Activated T-cell treated with anti-CD3 and anti-CD28 coated beads for 4 hours (primary cell): ENCODE data around the gene CLCA2.

Experiments used
- DNase-seq: peaks from one replicate; pipeline ENCODE4 v3.0.0-alpha.2; 2020

The CLCA2 gene

GRCh38 chr1:86429835-86430234 lies 5.9 kb downstream of the CLCA2 start:
- DNase-seq = no peak

- DNase-seq = no peak
Measured at GRCh38 chr1:86430376-86430775, 6.4 kb downstream of the CLCA2 start.

GRCh38 chr1:86434059-86434458 lies 10.1 kb downstream of the CLCA2 start:
- DNase-seq = no peak

GRCh38 chr1:86435327-86435726 lies 11.4 kb downstream of the CLCA2 start:
- no peak for DNase-seq

GRCh38 chr1:86436041-86436440 lies 12.1 kb downstream of the CLCA2 start:
- no peak for DNase-seq

GRCh38 chr1:86441581-86441980 lies 17.6 kb downstream of the CLCA2 start:
- DNase-seq = no peak

- DNase-seq = no peak
Measured at GRCh38 chr1:86441997-86442396, 18.0 kb downstream of the CLCA2 start.

GRCh38 chr1:86445919-86446318 lies 21.9 kb downstream of the CLCA2 start:
- no peak for DNase-seq

- DNase-seq = no peak
Measured at GRCh38 chr1:86447198-86447790, 23.3 kb downstream of the CLCA2 start.

- DNase-seq = no peak
Measured at GRCh38 chr1:86448670-86449069, 24.7 kb downstream of the CLCA2 start.

GRCh38 chr1:86449103-86449502 lies 25.1 kb downstream of the CLCA2 start:
- DNase-seq = no peak

GRCh38 chr1:86450847-86451246 lies 26.9 kb downstream of the CLCA2 start:
- DNase-seq = no peak

- no peak for DNase-seq
Measured at GRCh38 chr1:86453664-86454063, 29.7 kb downstream of the CLCA2 start.

- no peak for DNase-seq
Measured at GRCh38 chr1:86455073-86455472, 31.1 kb downstream of the CLCA2 start.

- no peak for DNase-seq
Measured at GRCh38 chr1:86460998-86461397, 37.0 kb downstream of the CLCA2 start.

GRCh38 chr1:86461482-86461881 lies 37.5 kb downstream of the CLCA2 start:
- no peak for DNase-seq

- DNase-seq = no peak
Measured at GRCh38 chr1:86464819-86465218, 40.8 kb downstream of the CLCA2 start.

GRCh38 chr1:86466109-86466844 lies 42.3 kb downstream of the CLCA2 start:
- no peak for DNase-seq

- DNase-seq = no peak
Measured at GRCh38 chr1:86466986-86467385, 43.0 kb downstream of the CLCA2 start.

GRCh38 chr1:86468501-86468977 lies 44.6 kb downstream of the CLCA2 start, which contains the start of gene CLCA1:
Gene CLCA1, plus strand, starts transcription at chr1:86468927. Its CDS starts 45 bp downstream, at chr1:86468972.
- no peak for DNase-seq

GRCh38 chr1:86470859-86471258 lies 46.9 kb downstream of the CLCA2 start:
- no peak for DNase-seq

- no peak for DNase-seq
Measured at GRCh38 chr1:86471291-86471690, 47.3 kb downstream of the CLCA2 start.

- no peak for DNase-seq
Measured at GRCh38 chr1:86472152-86472551, 48.2 kb downstream of the CLCA2 start.

- DNase-seq = no peak
Measured at GRCh38 chr1:86472767-86473166, 48.8 kb downstream of the CLCA2 start.

GRCh38 chr1:86477256-86477655 lies 53.3 kb downstream of the CLCA2 start:
- DNase-seq = no peak
